Uterus (tissue), 2 donors: ENCODE data around the gene LY6G5B.

ENCODE experiments used
- POLR2A ChIP-seq, 2 donors: fragments of 450-650 bp; IDR thresholded peaks; one replicate each; pipeline ENCODE4 v1.6.1; 2016; ENCODE audit warnings: antibody characterized with exemption in 2 of 2, mild to moderate bottlenecking in 1 of 2, moderate library complexity in 1 of 2
- TF ChIP-seq, protein P1 (sequence below), 4 experiments: fragments of 200-600 bp in 2 of 4; fragments of 450-650 bp in 2 of 4; sonication (generic) in 2 of 4; IDR thresholded peaks; one replicate each; pipeline ENCODE4 v1.5.1; 2016 to 2019; ENCODE audit warnings: antibody characterized with exemption in 4 of 4, mild to moderate bottlenecking in 2 of 4, moderate library complexity in 1 of 4

GRCh38 chr6:31631681-31632278 lies 38.0 kb upstream of the LY6G5B start:
- TF ChIP-seq, protein P1, sequence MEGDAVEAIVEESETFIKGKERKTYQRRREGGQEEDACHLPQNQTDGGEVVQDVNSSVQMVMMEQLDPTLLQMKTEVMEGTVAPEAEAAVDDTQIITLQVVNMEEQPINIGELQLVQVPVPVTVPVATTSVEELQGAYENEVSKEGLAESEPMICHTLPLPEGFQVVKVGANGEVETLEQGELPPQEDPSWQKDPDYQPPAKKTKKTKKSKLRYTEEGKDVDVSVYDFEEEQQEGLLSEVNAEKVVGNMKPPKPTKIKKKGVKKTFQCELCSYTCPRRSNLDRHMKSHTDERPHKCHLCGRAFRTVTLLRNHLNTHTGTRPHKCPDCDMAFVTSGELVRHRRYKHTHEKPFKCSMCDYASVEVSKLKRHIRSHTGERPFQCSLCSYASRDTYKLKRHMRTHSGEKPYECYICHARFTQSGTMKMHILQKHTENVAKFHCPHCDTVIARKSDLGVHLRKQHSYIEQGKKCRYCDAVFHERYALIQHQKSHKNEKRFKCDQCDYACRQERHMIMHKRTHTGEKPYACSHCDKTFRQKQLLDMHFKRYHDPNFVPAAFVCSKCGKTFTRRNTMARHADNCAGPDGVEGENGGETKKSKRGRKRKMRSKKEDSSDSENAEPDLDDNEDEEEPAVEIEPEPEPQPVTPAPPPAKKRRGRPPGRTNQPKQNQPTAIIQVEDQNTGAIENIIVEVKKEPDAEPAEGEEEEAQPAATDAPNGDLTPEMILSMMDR (IDR thresholded peaks at IDR 0.05) = no peak
- no peak for TF ChIP-seq POLR2A (IDR thresholded peaks at IDR 0.05)
